22Rv1 (cell line): ENCODE results near the gene SH2D4B.
"Not testable (repeated sequence)": the region's sequence is repeated elsewhere in the genome, so short reads cannot be mapped to it uniquely, and the experiment has no call there.

Source experiments
- H3K27ac ChIP-seq: fragments of 450-650 bp; 2 replicates; pipeline ENCODE4 v1.5.1; 2017
- CTCF ChIP-seq: fragments of 450-650 bp; IDR thresholded peaks from 2 replicates; pipeline ENCODE4 v1.5.1; 2017; ENCODE audit warnings: mild to moderate bottlenecking
- ZFX ChIP-seq: fragments of 450-650 bp; IDR thresholded peaks from 2 replicates; pipeline ENCODE4 v1.6.1; 2017; ENCODE audit warnings: antibody characterized with exemption, borderline replicate concordance

SH2D4B gene

GRCh38 chr10:80542652-80543318, 5.1 kb downstream of the SH2D4B start:
- no peak overlapping the region for H3K27ac ChIP-seq
- no peak for TF ChIP-seq CTCF
- no peak for TF ChIP-seq ZFX

- not testable (repeated sequence) for H3K27ac ChIP-seq
Measured at GRCh38 chr10:80543319-80543672, 5.6 kb downstream of the SH2D4B start.

GRCh38 chr10:80544316-80544953, 6.7 kb downstream of the SH2D4B start:
- no peak overlapping the region for H3K27ac ChIP-seq
- no peak for TF ChIP-seq CTCF
- no peak for TF ChIP-seq ZFX

- TF ChIP-seq CTCF (no peak), ZFX (no peak)
- H3K27ac ChIP-seq, result no peak overlapping the region
Measured at GRCh38 chr10:80545258-80545881, 7.7 kb downstream of the SH2D4B start.

GRCh38 chr10:80552151-80552646, 14.5 kb downstream of the SH2D4B start:
- no peak overlapping the region for H3K27ac ChIP-seq
- no peak for TF ChIP-seq ZFX
- no peak for TF ChIP-seq CTCF

GRCh38 chr10:80553436-80553835, 15.7 kb downstream of the SH2D4B start:
- no peak overlapping the region for H3K27ac ChIP-seq
- no peak for TF ChIP-seq CTCF
- no peak for TF ChIP-seq ZFX

GRCh38 chr10:80554050-80554449, 16.3 kb downstream of the SH2D4B start:
- no peak for TF ChIP-seq CTCF
- no peak for TF ChIP-seq ZFX
- no peak overlapping the region for H3K27ac ChIP-seq
